Measurements from ENCODE around the gene ITGA7. TPM values are rescaled to one million over a fixed set of nuclear protein-coding genes. Genes with fewer than 3 reads are reported as not detected.

ITGA7 gene
- total RNA-seq, 1 donor from 2014 or later, result 23.6 TPM

DNA sequence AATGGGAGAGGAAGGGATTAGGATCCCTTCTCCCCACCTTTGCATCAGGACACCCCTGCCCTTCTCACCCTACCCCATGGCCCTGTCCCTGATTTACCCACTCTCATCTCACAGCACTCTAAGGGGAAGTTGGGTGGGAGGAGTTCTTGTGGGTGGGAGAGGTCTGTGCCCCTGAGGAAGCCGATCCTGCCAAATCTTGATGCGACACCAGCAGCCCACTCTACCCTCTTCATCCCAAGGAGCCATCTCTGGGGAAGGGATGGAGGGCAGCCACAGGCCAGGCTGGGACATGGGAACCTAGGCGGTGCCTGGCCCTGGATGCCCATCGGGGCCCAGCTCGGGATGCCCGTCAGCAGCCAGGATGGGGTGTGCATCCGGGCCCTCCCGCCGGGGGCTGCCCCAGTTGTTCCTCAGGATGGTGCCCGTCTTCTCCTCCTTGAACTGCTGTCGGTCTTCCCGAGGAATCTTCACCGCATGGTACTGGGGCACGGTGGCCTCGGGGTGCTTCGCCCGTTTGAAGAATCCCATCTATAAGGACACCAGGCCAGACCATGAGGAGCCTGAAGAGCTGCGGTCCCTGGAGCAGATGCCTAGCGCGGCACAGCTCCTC, 22.8 kb downstream of the ITGA7 start:
- peaks cover 12% of the 10 kb centered on the region for H3K4me1 ChIP-seq
- no peaks in the 10 kb centered on the region for H3K36me3 ChIP-seq
- intact Hi-C loops (cut with DNase I), result no loop called here
- no peak for DNase-seq (ENCODE audit: extremely low spot score in 2 of 2)
- no peak overlapping the region for H3K4me3 ChIP-seq
- H3K9me3 ChIP-seq, result no peaks in the 10 kb centered on the region
- no peak overlapping the region for H3K27ac ChIP-seq
- no peaks in the 10 kb centered on the region for H3K27me3 ChIP-seq
- TF ChIP-seq POLR2A (IDR thresholded peaks at IDR 0.05) (no peak), POLR2AphosphoS5 (IDR thresholded peaks at IDR 0.05; ENCODE audit: insufficient read depth in 1 of 2, low read depth in 1 of 2) (no peak)
- TF ChIP-seq, protein P1, sequence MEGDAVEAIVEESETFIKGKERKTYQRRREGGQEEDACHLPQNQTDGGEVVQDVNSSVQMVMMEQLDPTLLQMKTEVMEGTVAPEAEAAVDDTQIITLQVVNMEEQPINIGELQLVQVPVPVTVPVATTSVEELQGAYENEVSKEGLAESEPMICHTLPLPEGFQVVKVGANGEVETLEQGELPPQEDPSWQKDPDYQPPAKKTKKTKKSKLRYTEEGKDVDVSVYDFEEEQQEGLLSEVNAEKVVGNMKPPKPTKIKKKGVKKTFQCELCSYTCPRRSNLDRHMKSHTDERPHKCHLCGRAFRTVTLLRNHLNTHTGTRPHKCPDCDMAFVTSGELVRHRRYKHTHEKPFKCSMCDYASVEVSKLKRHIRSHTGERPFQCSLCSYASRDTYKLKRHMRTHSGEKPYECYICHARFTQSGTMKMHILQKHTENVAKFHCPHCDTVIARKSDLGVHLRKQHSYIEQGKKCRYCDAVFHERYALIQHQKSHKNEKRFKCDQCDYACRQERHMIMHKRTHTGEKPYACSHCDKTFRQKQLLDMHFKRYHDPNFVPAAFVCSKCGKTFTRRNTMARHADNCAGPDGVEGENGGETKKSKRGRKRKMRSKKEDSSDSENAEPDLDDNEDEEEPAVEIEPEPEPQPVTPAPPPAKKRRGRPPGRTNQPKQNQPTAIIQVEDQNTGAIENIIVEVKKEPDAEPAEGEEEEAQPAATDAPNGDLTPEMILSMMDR (IDR thresholded peaks at IDR 0.05), result no peak

DNA sequence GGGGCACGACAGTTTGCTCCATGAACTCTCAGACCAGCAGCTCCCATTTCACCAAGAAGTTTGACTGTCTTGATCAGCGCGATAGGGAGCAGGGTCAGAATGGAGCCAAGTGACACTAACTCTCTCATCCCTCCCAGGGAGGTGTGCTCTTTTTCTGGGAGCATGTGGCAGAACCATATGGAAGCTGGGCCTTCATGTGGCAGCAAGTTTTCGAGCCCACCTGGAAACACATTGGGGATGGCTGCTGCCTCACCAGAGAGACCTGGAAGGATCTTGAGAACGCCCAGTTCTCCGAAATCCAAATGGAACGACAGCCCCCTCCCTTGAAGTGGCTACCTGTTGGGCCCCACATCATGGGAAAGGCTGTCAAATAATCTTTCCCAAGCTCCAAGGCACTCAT, 24.0 kb downstream of the ITGA7 start:
- intact Hi-C loops (cut with DNase I), result no loop called here
- no peak for DNase-seq (ENCODE audit: extremely low spot score in 2 of 2)
- Histone ChIP-seq H3K27me3 (no peaks in the 10 kb centered on the region), H3K36me3 (no peaks in the 10 kb centered on the region), H3K27ac (no peak overlapping the region), H3K4me1 (peaks cover 12% of the 10 kb centered on the region), H3K9me3 (no peaks in the 10 kb centered on the region), H3K4me3 (no peak overlapping the region)
- TF ChIP-seq POLR2AphosphoS5 (IDR thresholded peaks at IDR 0.05; ENCODE audit: insufficient read depth in 1 of 2, low read depth in 1 of 2) (no peak), POLR2A (IDR thresholded peaks at IDR 0.05) (no peak)
- TF ChIP-seq, protein P1 (IDR thresholded peaks at IDR 0.05), result no peak

DNA sequence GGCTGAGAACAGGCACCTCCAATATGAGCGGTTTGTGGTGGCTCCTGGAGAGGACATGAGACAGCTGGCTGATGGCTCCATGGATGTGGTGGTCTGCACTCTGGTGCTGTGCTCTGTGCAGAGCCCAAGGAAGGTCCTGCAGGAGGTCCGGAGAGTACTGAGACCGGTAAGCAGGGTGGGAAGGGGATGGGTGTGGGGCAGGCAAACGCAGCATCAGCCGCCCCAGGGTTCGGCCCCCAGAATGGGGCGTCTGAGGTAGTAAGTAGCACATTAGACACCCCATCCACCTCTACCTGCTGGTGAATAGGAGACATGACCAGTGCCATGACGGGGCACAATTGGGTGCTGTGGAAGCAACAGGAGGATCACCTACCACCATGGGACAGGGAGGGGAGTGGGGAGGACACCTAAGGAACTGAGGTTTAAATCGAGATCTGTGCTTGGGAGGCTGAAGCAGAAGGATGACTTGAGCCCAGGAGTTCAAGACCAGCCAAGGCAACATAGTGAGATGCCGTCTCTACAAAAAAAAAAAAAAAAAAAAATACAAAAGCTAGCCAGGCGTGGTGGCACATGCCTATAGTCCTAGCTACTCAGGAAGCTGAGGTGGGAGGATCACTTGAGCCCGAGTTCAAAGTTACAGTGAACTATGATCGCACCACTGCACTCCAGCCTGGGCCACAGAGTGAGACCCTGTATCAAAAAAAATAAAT, 25.5 kb downstream of the ITGA7 start:
- intact Hi-C loops (cut with DNase I), result no loop called here
- peaks cover 12% of the 10 kb centered on the region for H3K4me1 ChIP-seq
- no peak overlapping the region for H3K27ac ChIP-seq
- DNase-seq (ENCODE audit: extremely low spot score in 2 of 2), result no peak
- no peak overlapping the region for H3K4me3 ChIP-seq
- no peaks in the 10 kb centered on the region for H3K36me3 ChIP-seq
- no peaks in the 10 kb centered on the region for H3K9me3 ChIP-seq
- no peaks in the 10 kb centered on the region for H3K27me3 ChIP-seq
- TF ChIP-seq POLR2A (IDR thresholded peaks at IDR 0.05), result no peak
- TF ChIP-seq POLR2AphosphoS5 (IDR thresholded peaks at IDR 0.05; ENCODE audit: insufficient read depth in 1 of 2, low read depth in 1 of 2), result no peak
- TF ChIP-seq, protein P1 (IDR thresholded peaks at IDR 0.05), result no peak

DNA sequence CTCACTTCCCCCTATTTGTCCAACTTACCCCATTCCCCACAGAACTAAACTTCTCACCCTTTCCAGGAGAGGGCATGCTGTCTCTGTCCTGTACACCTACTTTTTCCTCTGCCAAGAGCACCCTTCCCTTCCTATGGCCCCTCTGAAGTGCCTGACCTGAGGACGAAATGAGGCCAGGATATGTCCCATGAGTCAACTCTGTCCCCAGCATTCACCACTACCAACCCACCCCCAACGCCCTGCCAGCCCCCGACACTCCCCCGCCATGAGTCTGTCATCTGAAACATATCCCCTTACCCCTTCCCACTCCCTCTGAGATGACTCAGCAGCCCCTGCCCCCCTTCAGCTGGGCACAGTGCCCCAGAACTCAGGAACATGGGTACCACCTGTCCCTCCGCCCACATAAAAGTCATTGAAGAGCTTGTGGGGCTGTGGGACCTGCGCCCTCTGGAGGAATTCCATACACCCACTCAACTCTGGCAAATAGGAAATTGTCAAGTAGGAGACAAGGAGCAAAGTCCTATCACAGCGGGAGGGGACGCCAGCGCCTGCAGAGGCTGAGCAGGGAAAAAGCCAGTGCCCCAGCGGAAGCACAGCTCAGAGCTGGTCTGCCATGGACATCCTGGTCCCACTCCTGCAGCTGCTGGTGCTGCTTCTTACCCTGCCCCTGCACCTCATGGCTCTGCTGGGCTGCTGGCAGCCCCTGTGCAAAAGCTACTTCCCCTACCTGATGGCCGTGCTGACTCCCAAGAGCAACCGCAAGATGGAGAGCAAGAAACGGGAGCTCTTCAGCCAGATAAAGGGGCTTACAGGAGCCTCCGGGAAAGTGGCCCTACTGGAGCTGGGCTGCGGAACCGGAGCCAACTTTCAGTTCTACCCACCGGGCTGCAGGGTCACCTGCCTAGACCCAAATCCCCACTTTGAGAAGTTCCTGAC, 26.3 kb downstream of the ITGA7 start:
- no peaks in the 10 kb centered on the region for H3K36me3 ChIP-seq
- H3K4me1 ChIP-seq, result peaks cover 12% of the 10 kb centered on the region
- H3K4me3 ChIP-seq, result no peak overlapping the region
- intact Hi-C loops (cut with DNase I), result no loop called here
- H3K27me3 ChIP-seq, result no peaks in the 10 kb centered on the region
- H3K27ac ChIP-seq, result no peak overlapping the region
- TF ChIP-seq POLR2AphosphoS5 (IDR thresholded peaks at IDR 0.05; ENCODE audit: insufficient read depth in 1 of 2, low read depth in 1 of 2) (no peak), POLR2A (IDR thresholded peaks at IDR 0.05) (no peak)
- TF ChIP-seq, protein P1 (IDR thresholded peaks at IDR 0.05), result no peak
- H3K9me3 ChIP-seq, result no peaks in the 10 kb centered on the region
- DNase-seq (ENCODE audit: extremely low spot score in 2 of 2), result no peak
